GM21619 (cell line): ENCODE measurements around the gene EXOC2.
"Not testable (repeated sequence)": the region's sequence is repeated elsewhere in the genome, so short reads cannot be mapped to it uniquely, and the experiment has no call there.

Experiments used
- ATAC-seq: cut with Tn5 transposase; IDR thresholded peaks from one replicate; pipeline ENCODE4 v1.9.1; 2021; ENCODE audit not compliant: unreplicated experiment

The EXOC2 gene

GRCh38 chr6:633611-634010 is 59.3 kb downstream of the EXOC2 start:
- ATAC-seq: no peak

GRCh38 chr6:628766-629165 is 64.2 kb downstream of the EXOC2 start:
- ATAC-seq: no peak

GRCh38 chr6:626236-626635 is 66.7 kb downstream of the EXOC2 start:
- ATAC-seq: no peak

GRCh38 chr6:624979-625378 is 68.0 kb downstream of the EXOC2 start:
- no peak for ATAC-seq

- ATAC-seq: no peak
Observed at GRCh38 chr6:622462-622861, 70.5 kb downstream of the EXOC2 start.

- ATAC-seq: no peak
Observed at GRCh38 chr6:621931-622330, 71.0 kb downstream of the EXOC2 start.

DNA sequence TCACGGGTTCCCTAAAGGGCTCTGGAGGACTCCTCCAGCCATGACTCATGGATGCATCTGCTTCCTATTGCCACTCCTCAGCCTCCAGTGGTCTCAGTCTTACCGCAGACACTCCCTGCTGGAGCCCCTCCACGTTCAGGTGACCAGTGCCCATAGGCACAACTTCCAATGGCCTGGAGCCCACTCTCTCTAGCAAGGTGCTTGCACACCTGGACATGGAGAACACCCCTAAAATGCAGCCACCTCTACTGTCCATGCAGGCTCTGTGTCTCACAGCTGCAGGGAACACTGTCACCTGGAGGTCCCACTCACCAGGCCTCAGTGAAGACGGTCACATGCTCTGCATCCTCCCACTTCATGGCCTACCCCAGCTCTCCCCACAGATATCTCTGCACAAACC is 72.0 kb downstream of the EXOC2 start:
- ATAC-seq: no peak

DNA sequence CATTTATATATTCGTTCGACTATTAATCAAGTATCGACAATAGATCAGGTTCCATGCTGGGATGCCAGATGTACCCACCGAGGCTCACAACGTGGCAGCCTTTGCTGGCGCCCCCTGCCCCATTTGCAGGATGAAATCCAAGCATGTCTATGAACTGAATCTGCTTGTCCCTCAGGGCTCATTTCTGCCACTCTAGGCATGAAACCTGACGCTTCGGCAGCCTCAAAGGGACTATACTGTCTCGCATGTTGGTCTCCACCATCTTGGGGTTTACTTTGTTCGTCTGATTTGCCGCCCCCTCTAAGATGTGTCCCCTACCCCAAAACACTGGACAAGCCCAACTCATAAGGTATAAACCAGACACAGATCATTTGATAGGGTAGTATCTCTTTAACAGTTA is 72.8 kb downstream of the EXOC2 start:
- no peak for ATAC-seq

DNA sequence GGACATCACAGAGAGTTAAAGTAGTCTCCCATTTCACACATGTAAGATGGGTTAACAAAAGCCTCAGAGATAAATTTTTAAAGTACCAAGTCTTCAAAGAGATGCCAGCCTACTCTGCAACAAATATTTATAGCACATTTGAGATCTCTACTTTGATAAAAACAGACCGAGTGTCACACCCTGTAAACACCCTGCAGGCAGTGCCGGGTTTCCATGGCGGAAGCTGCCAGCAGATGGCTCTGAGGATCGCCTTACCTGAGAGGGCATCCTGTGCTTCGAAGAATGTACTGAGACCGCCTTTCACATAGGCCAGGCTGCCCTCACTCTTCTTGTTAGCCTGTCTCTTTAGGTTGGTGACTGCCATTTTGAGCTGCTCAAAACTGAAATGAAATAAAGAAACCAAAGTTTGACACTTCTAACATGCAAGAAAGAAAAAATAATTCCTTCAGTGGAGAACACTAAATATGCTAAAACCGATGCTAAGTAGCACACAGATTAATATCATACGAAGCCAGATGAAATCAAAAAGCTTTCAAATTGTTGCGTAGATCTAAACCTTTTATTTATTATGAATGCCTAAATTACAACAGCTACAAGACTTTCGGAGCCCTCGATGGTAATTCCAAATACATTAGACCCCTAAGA is 75.4 kb downstream of the EXOC2 start:
- ATAC-seq: no peak

- no peak for ATAC-seq
Observed at GRCh38 chr6:613981-614380, 79.0 kb downstream of the EXOC2 start.

DNA sequence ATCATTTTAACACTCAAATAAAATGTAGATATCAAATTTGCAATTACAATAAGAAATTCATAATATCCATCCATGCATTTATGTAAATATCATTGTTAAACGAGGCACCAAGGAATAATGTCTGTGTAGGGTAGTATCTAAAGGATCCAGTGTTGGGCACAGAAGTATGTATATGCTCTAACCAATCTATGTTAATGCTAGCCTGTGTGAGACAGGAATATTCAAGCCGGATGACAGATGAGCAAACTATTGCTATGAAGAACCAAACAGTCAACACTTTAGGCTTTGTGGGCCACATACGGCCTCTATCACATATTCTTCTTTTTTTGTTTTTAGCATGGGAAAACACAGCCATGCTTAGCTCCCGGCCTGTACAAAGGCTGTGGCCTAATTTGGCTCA is 81.0 kb downstream of the EXOC2 start:
- ATAC-seq: no peak

DNA sequence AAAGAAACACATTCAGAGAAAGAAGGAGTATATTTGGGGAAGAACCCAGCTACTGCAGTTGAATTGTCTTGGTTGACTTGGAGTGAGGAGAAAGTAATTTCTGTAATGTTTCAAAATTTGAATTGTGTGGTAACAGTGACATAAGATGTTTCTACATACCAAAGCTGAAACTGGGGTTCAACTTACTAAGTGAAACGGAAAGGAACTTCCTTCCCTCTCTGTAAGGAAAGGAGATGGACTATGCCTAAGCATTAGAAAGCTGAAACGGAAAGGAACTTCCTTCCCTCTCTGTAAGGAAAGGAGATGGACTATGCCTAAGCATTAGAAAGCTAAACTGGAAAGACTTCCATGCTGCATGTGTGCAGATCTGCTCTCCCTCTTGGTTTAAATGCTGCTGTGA is 82.1 kb downstream of the EXOC2 start:
- no peak for ATAC-seq

GRCh38 chr6:609905-610304 is 83.0 kb downstream of the EXOC2 start:
- ATAC-seq: no peak

DNA sequence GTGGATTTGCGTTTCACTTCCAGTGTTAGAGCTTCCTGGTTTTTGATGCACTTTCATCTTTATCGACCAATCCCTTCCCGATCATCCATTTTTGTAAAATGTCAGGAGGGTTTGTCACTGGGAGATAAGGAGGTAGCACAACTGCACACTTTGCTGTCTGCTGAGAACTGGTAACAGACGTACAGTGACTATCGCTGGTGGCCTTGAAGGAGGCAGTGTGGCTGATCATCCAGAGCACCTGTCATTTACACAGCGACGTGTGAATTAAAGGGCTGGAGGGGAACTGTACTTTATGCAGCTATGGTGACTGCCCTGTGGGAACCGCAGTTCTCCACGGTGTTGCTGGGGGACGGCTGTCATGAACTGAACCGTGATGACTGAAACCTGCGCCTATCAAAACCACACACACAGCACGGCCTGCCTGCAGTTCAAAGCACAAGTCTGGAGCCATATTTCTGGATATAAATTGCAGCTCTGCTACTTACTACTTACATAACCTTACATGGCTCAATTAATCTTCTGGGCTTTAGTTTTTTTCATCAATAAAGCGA is 86.0 kb downstream of the EXOC2 start:
- ATAC-seq: no peak

GRCh38 chr6:605895-606294 is 87.0 kb downstream of the EXOC2 start:
- ATAC-seq: not testable (repeated sequence)

- ATAC-seq: no peak
Observed at GRCh38 chr6:604579-604978, 88.4 kb downstream of the EXOC2 start.

DNA sequence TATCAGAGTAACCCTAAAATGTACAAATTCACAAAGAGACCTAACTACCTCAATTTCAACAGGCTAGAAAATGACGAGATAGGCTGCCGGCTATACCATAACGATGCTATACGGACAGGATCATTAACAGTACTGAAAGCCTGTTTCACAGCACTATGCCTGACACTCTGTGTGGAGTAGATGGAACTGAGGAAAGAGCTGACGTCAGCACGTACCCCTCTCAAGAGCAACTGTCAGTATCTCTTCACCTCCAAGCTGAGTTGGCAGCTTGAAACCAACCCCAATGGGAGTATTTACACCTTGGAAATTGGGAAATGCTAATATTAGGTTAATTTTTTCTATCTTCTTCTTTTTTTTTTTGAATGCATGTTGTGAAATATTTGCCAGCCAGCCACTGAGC is 89.7 kb downstream of the EXOC2 start:
- no peak for ATAC-seq

GRCh38 chr6:599576-600448 is 93.1 kb downstream of the EXOC2 start:
- ATAC-seq: no peak

- no peak for ATAC-seq
Observed at GRCh38 chr6:593907-594212, 99.1 kb downstream of the EXOC2 start.

- ATAC-seq: no peak
Observed at GRCh38 chr6:593139-593906, 99.6 kb downstream of the EXOC2 start.

DNA sequence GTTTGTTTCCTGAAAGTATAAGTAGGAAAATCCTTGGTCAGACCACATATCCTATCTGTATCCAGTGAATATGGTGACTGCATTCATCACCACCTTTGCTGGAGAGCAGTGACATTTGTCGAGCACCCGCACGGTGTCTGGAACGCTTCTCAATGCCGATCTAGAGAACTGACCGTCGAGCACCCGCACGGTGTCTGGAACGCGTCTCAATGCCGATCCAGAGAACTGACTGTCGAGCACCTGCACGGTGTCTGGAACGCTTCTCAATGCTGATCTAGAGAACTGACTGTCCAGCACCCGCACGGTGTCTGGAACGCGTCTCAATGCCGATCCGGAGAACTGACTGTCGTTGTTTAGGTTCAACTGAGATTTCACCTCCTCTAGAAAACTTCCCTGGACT is 103.8 kb downstream of the EXOC2 start:
- ATAC-seq: no peak

DNA sequence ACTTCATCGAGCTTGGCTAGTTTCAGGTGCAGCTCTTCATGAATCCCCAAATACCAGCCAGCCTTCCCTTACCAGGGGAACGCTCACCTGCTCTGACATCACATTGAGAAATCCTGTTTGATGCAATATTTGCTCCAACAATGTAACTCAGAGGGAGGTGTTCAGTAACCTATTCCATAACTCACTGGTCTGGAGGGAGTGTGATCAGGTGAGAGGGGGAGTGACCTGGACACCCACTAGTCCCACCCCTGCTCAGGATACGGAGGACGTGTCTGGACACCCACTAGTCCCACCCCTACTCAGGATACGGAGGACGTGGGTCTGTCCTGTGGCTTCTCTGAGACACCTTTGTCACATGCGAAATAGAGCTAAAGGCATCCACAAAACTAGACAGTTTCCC is 106.4 kb downstream of the EXOC2 start:
- ATAC-seq: no peak
